GM23338 (cell line): ENCODE results near the gene FAM20A. TPM values are rescaled to one million over a fixed set of nuclear protein-coding genes. Genes with fewer than 3 reads are reported as not detected.

Experiments used
- ATAC-seq: fragments of 200-7000 bp; cut with Tn5 transposase; 3 replicates; pipeline ENCODE4 v1.9.1; 2020
- DNase-seq: peaks from one replicate; pipeline ENCODE4 v3.0.0-alpha.2; 2015; ENCODE audit warnings: low spot score
- H2AFZ ChIP-seq: fragments of 200-600 bp; sonication (generic); 2 replicates; pipeline ENCODE4 v1.8.0; 2016; ENCODE audit warnings: antibody characterized with exemption, mild to moderate bottlenecking, moderate library complexity
- H3F3A ChIP-seq: fragments of 200-600 bp; sonication (generic); replicated peaks from 2 replicates; pipeline ENCODE4 v1.8.0; 2017; ENCODE audit warnings: antibody characterized with exemption, mixed run types, low read depth
- H3K27ac ChIP-seq: fragments of 200-600 bp; sonication (generic); 2 replicates; pipeline ENCODE4 v1.6.1; 2016; ENCODE audit warnings: low read depth
- H3K27me3 ChIP-seq: fragments of 200-600 bp; sonication (generic); 2 replicates; pipeline ENCODE4 v1.8.0; 2016; ENCODE audit warnings: mild to moderate bottlenecking, mixed run types, moderate library complexity; ENCODE audit not compliant: insufficient read depth
- H3K36me3 ChIP-seq: fragments of 200-600 bp; sonication (generic); 2 replicates; pipeline ENCODE4 v1.8.0; 2016; ENCODE audit warnings: mild to moderate bottlenecking; ENCODE audit not compliant: insufficient read depth
- H3K4me1 ChIP-seq: fragments of 200-600 bp; sonication (generic); 2 replicates; pipeline ENCODE4 v1.8.0; 2016; ENCODE audit warnings: mild to moderate bottlenecking, moderate library complexity; ENCODE audit not compliant: insufficient read depth
- H3K4me2 ChIP-seq: fragments of 200-600 bp; sonication (generic); 2 replicates; pipeline ENCODE4 v1.7.1; 2017; ENCODE audit warnings: mixed run types
- H3K4me3 ChIP-seq: fragments of 200-600 bp; sonication (generic); 2 replicates; pipeline ENCODE4 v1.6.1; 2016; ENCODE audit warnings: mixed run types
- H3K79me2 ChIP-seq: fragments of 200-600 bp; sonication (generic); replicated peaks from 2 replicates; pipeline ENCODE4 v1.8.0; 2017; ENCODE audit warnings: mild to moderate bottlenecking; ENCODE audit not compliant: insufficient read depth
- H3K9me2 ChIP-seq: fragments of 200-600 bp; sonication (generic); 2 replicates; pipeline ENCODE4 v1.8.0; 2017; ENCODE audit not compliant: insufficient read depth
- H4K20me1 ChIP-seq: fragments of 200-600 bp; sonication (generic); replicated peaks from 2 replicates; pipeline ENCODE4 v1.8.0; 2017; ENCODE audit warnings: mild to moderate bottlenecking; ENCODE audit not compliant: insufficient read depth
- H3K27ac Mint-ChIP-seq: 2 replicates; pipeline ENCODE4 v1.8.0; 2020; ENCODE audit warnings: inconsistent platforms, mild to moderate bottlenecking, moderate library complexity, mixed read lengths
- H3K27me3 Mint-ChIP-seq: 3 replicates; pipeline ENCODE4 v1.8.0; 2022; ENCODE audit warnings: low read depth, mild to moderate bottlenecking, moderate library complexity, mixed read lengths, inconsistent platforms; ENCODE audit not compliant: insufficient read depth, poor library complexity
- H3K36me3 Mint-ChIP-seq: 3 replicates; pipeline ENCODE4 v1.8.0; 2021; ENCODE audit warnings: low read depth, mild to moderate bottlenecking, inconsistent platforms, moderate library complexity, mixed read lengths
- H3K4me1 Mint-ChIP-seq: 3 replicates; pipeline ENCODE4 v1.8.0; 2020; ENCODE audit warnings: mild to moderate bottlenecking, inconsistent platforms, mixed read lengths
- H3K4me3 Mint-ChIP-seq: 3 replicates; pipeline ENCODE4 v1.8.0; 2021; ENCODE audit warnings: moderate library complexity, mild to moderate bottlenecking, inconsistent platforms, mixed read lengths
- H3K9me3 Mint-ChIP-seq: 3 replicates; pipeline ENCODE4 v1.8.0; 2020; ENCODE audit warnings: moderate library complexity, mild to moderate bottlenecking, inconsistent platforms, mixed read lengths
- CREB1 ChIP-seq: fragments of 250-450 bp; sonication (Bioruptor Pico); IDR thresholded peaks from 2 replicates; pipeline ENCODE4 v1.5.0; 2020; ENCODE audit warnings: low read depth, mild to moderate bottlenecking, moderate library complexity
- CTCF ChIP-seq, 2 experiments: fragments of 200-600 bp in 1 of 2; sonication (generic) in 1 of 2; conservative IDR thresholded peaks; 2 replicates each; pipeline versions ENCODE4 v1.5.1 to v1.6.1; 2016 to 2017; ENCODE audit warnings: antibody characterized with exemption in 2 of 2, low read depth in 2 of 2, mild to moderate bottlenecking in 2 of 2, moderate library complexity in 1 of 2
- EZH2 ChIP-seq: fragments of 200-600 bp; sonication (generic); IDR thresholded peaks from one replicate; pipeline ENCODE4 v1.8.0; 2017; ENCODE audit warnings: antibody characterized with exemption, mild to moderate bottlenecking, low read depth; ENCODE audit not compliant: unreplicated experiment
- EZH2phosphoT487 ChIP-seq: fragments of 200-600 bp; sonication (generic); IDR thresholded peaks from one replicate; pipeline ENCODE4 v1.8.1; 2018; ENCODE audit warnings: antibody characterized with exemption; ENCODE audit not compliant: unreplicated experiment
- JUNB ChIP-seq: IDR thresholded peaks from one replicate; pipeline ENCODE4 v1.6.1; 2016; ENCODE audit warnings: antibody characterized with exemption; ENCODE audit not compliant: unreplicated experiment
- NANOG ChIP-seq: IDR thresholded peaks from 2 replicates; pipeline ENCODE4 v1.6.1; 2016; ENCODE audit warnings: antibody characterized with exemption, borderline replicate concordance
- POLR2AphosphoS5 ChIP-seq: IDR thresholded peaks from 2 replicates; pipeline ENCODE4 v1.6.1; 2016; ENCODE audit warnings: antibody characterized with exemption, low read depth
- REST ChIP-seq: IDR thresholded peaks from one replicate; pipeline ENCODE4 v1.6.1; 2018; ENCODE audit warnings: antibody characterized with exemption; ENCODE audit not compliant: unreplicated experiment
- STAT1 ChIP-seq: IDR thresholded peaks from one replicate; pipeline ENCODE4 v1.6.1; 2016; ENCODE audit warnings: antibody characterized with exemption; ENCODE audit not compliant: unreplicated experiment
- ZNF114 ChIP-seq: fragments of 250-450 bp; sonication (Bioruptor Pico); IDR thresholded peaks from 2 replicates; pipeline ENCODE4 v1.5.0; 2020; ENCODE audit warnings: mild to moderate bottlenecking, moderate library complexity
- ZNF331 ChIP-seq: fragments of 250-450 bp; sonication (Bioruptor Pico); IDR thresholded peaks from 2 replicates; pipeline ENCODE4 v1.5.0; 2020; ENCODE audit warnings: low read depth, mild to moderate bottlenecking, moderate library complexity
- ZNF462 ChIP-seq: fragments of 250-450 bp; sonication (Bioruptor Pico); IDR thresholded peaks from 2 replicates; pipeline ENCODE4 v1.5.0; 2020; ENCODE audit warnings: mild to moderate bottlenecking, moderate library complexity
- polyA plus RNA-seq: library from polyadenylated mRNA; unstranded; fragments of >200 nt; fragmentation: Nextera tagmentation; extraction: Ambion mirVana; gene quantifications from 2 replicates; pipeline ENCODE4 v1.2.1, GENCODE V29; 2016
- total RNA-seq: library from RNA; depleted of rRNA; stranded (reverse); fragments of >200 nt; shearing (Covaris generic); gene quantifications from 2 replicates; pipeline ENCODE4 v1.2.3, GENCODE V29; 2014
- TF ChIP-seq, protein P1 (sequence below): IDR thresholded peaks from 2 replicates; pipeline ENCODE4 v1.6.1; 2016; ENCODE audit warnings: antibody characterized with exemption

Gene FAM20A
- total and polyA plus RNA-seq, 2 experiments from 2014 or later = 1.3 to 1.6 TPM

- no peak overlapping the region for H3K27ac ChIP-seq
- H4K20me1 ChIP-seq = no peaks in the 10 kb centered on the region
- peaks cover 9% of the 10 kb centered on the region for H3K4me1 ChIP-seq
- ATAC-seq = no peak
- H3K79me2 ChIP-seq = no peaks in the 10 kb centered on the region
- no peaks in the 10 kb centered on the region for H3K36me3 ChIP-seq
- no peak for DNase-seq
- H3K9me2 ChIP-seq = peaks cover 7% of the 10 kb centered on the region; the same call in 1 of the 2 replicates
- H2AFZ ChIP-seq = no peak overlapping the region
- no peaks in the 10 kb centered on the region for H3K27me3 ChIP-seq
- no peak for TF ChIP-seq NANOG
- no peak for TF ChIP-seq ZNF462 (CRISPR knock-in tag)
- TF ChIP-seq CREB1 (CRISPR knock-in tag) = no peak
- TF ChIP-seq, protein P1, sequence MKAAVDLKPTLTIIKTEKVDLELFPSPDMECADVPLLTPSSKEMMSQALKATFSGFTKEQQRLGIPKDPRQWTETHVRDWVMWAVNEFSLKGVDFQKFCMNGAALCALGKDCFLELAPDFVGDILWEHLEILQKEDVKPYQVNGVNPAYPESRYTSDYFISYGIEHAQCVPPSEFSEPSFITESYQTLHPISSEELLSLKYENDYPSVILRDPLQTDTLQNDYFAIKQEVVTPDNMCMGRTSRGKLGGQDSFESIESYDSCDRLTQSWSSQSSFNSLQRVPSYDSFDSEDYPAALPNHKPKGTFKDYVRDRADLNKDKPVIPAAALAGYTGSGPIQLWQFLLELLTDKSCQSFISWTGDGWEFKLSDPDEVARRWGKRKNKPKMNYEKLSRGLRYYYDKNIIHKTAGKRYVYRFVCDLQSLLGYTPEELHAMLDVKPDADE = no peak
- no peak for TF ChIP-seq ZNF114 (CRISPR knock-in tag)
- TF ChIP-seq ZNF331 (CRISPR knock-in tag) = no peak
- TF ChIP-seq EZH2phosphoT487 = no peak
- no peak for TF ChIP-seq REST
- no peak for TF ChIP-seq POLR2AphosphoS5
- TF ChIP-seq CTCF (conservative IDR thresholded peaks at IDR 0.05; ENCODE audit: low read depth in 2 of 2) = no peak
- TF ChIP-seq EZH2 = no peak
- no peak for TF ChIP-seq STAT1
- TF ChIP-seq JUNB = no peak
- no peak overlapping the region for H3K4me2 ChIP-seq
- Mint-ChIP-seq H3K4me1 (peaks cover under 1% of the 10 kb centered on the region; the same call in 2 of the 3 replicates), H3K36me3 (no peaks in the 10 kb centered on the region), H3K9me3 (no peaks in the 10 kb centered on the region; the same call in 2 of the 3 replicates), H3K4me3 (no peak overlapping the region), H3K27me3 (no peaks in the 10 kb centered on the region), H3K27ac (no peak overlapping the region)
- no peaks in the 10 kb centered on the region for H3F3A ChIP-seq
- H3K4me3 ChIP-seq = no peak overlapping the region
Observed at GRCh38 chr17:68505951-68506350, 95.2 kb downstream of the FAM20A start.
